T-cell (primary cell): ENCODE measurements around the gene GRM5. TPM values are rescaled to one million over a fixed set of nuclear protein-coding genes. Genes with fewer than 3 reads are reported as not detected.

Source experiments
- ATAC-seq, 4 experiments: fragments of 200-7000 bp in 3 of 4; fragments of 150-1000 bp in 1 of 4; cut with Tn5 transposase; replicated peaks in 1 of 4; 1 replicate in 3 of 4; 2 replicates in 1 of 4; pipeline ENCODE4 v1.10.0; 2021; ENCODE audit warnings: moderate library complexity in 3 of 4, mild to moderate bottlenecking in 2 of 4, moderate number of reproducible peaks in 1 of 4
- CTCF ChIA-PET, 2 donors: fragments of 300-600 bp; sonication (Branson Sonifier 250); formaldehyde crosslinking; loops; one replicate each; lab custom pipeline; 2022; ENCODE audit warnings: antibody characterized with exemption in 2 of 2; lab: Charles Lee
- POLR2A ChIA-PET, 2 donors: fragments of 300-600 bp; sonication (Branson Sonifier 250); formaldehyde crosslinking; loops; one replicate each; lab custom pipeline; 2022; ENCODE audit warnings: antibody characterized with exemption in 2 of 2; lab: Charles Lee
- DNase-seq, 35 experiments: peaks; one replicate each; pipeline versions ENCODE4 v3.0.0 to v3.0.0-alpha.2; 2013 to 2023
- H3K27ac ChIP-seq: one replicate; pipeline ENCODE4 v1.5.1; 2013; ENCODE audit warnings: low read length
- H3K27me3 ChIP-seq, 2 experiments: replicated peaks in 1 of 2; 1 replicate in 1 of 2; 2 replicates in 1 of 2; pipeline versions ENCODE4 v1.6.1 to v1.7.0; 2013; ENCODE audit warnings: low read length in 1 of 2, mixed read lengths in 1 of 2; ENCODE audit not compliant: control insufficient read depth in 2 of 2, insufficient read depth in 2 of 2; ENCODE audit errors: extremely low read depth in 1 of 2
- H3K36me3 ChIP-seq, 2 donors: 1 replicate in 1 of 2; 2 replicates in 1 of 2; pipeline versions ENCODE4 v1.6.1 to v1.7.0; 2013; ENCODE audit warnings: low read length in 1 of 2; ENCODE audit not compliant: control insufficient read depth in 2 of 2, insufficient read depth in 1 of 2; ENCODE audit errors: extremely low read depth in 1 of 2
- H3K4me1 ChIP-seq, 2 experiments: 1 replicate in 1 of 2; 2 replicates in 1 of 2; pipeline versions ENCODE4 v1.6.1 to v1.7.0; 2013; ENCODE audit warnings: low read length in 2 of 2, mixed read lengths in 1 of 2; ENCODE audit not compliant: insufficient read depth in 2 of 2, control insufficient read depth in 1 of 2; ENCODE audit errors: extremely low read depth in 1 of 2
- H3K4me3 ChIP-seq, 2 donors: 1 replicate in 1 of 2; 2 replicates in 1 of 2; pipeline versions ENCODE4 v1.5.1 to v1.7.0; 2013; ENCODE audit warnings: mild to moderate bottlenecking in 2 of 2, low read length in 1 of 2, moderate library complexity in 1 of 2; ENCODE audit not compliant: control insufficient read depth in 1 of 2; ENCODE audit errors: extremely low read depth in 1 of 2
- H3K9me3 ChIP-seq: 2 replicates; pipeline ENCODE4 v1.7.0; 2013
- H3K27ac Mint-ChIP-seq, 2 donors: one replicate each; pipeline ENCODE4 v1.8.0; 2020 to 2021; ENCODE audit warnings: mild to moderate bottlenecking in 2 of 2, mixed read lengths in 2 of 2
- H3K27me3 Mint-ChIP-seq, 2 donors: one replicate each; pipeline ENCODE4 v1.8.0; 2021 to 2022; ENCODE audit warnings: mixed read lengths in 2 of 2
- H3K36me3 Mint-ChIP-seq: one replicate; pipeline ENCODE4 v1.8.0; 2021; ENCODE audit warnings: mixed read lengths
- H3K4me1 Mint-ChIP-seq, 3 donors: one replicate each; pipeline ENCODE4 v1.8.0; 2020 to 2022; ENCODE audit warnings: mixed read lengths in 3 of 3, mild to moderate bottlenecking in 1 of 3
- H3K4me3 Mint-ChIP-seq, 3 donors: one replicate each; pipeline ENCODE4 v1.8.0; 2020 to 2022; ENCODE audit warnings: mild to moderate bottlenecking in 3 of 3, mixed read lengths in 3 of 3, moderate library complexity in 3 of 3
- H3K9me3 Mint-ChIP-seq, 3 donors: one replicate each; pipeline ENCODE4 v1.8.0; 2020 to 2022; ENCODE audit warnings: mixed read lengths in 3 of 3
- WGBS: methylation state at CpG from one replicate; pipeline ENCODE4 v1.1.5; 2013; ENCODE audit warnings: missing lambda C conversion rate; ENCODE audit not compliant: insufficient coverage; 5-methylcytosine and 5-hydroxymethylcytosine counted together
- total RNA-seq, 35 experiments: library from RNA in 6 of 35; stranded (reverse) in 6 of 35; fragments of 120-200 nt in 1 of 35; gene quantifications; one replicate each; pipeline versions ENCODE4 v1.2.1 to v1.2.4 and lab custom pipeline; 2013 to 2026

Gene GRM5
- total RNA-seq, 5 donors from 2014 or later (not counting 1 experiment from before 2014, with no cell fraction given) = not detected

DNA sequence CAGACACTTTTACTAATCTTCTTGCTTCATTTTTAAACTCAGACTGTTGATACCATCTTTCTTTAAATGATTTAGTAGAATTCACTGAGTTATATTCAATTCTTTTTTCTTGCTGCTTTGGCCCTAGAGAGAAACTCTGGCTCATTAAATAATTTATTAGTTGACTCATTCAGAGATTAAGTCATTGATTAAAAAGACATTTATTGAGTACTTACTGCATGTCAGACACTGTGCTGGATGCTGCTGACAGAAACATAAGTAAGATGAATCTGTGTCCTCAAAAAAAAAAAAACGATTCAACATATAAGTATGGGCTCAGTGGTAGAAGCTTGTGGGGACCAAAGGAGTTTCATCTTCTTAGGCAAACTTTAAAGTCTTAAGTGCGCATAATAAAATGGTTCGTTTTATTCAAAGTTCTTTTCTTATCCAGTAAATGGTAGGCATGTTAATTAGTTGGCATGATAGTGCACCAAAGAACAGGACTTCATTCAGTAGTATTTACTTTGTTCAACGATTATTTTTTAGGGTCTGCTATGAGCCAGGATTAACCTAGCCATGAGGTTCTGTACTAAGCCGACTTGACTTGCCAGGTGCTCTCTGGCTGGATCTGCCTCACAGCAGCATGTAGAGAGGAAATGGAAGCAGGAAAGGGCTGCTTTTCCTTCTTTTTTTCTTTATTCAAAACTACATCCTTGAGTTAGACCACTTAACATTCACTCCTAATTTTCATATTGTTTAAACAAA lies 447.3 kb downstream of the GRM5 start:
- Histone ChIP-seq H3K9me3 (no peaks in the 10 kb centered on the region), H3K36me3 (no peaks in the 10 kb centered on the region), H3K27me3 (peaks cover 0 to 2% of the 10 kb centered on the region in 2 experiments), H3K27ac (no peak overlapping the region), H3K4me1 (no peaks in the 10 kb centered on the region), H3K4me3 (no peak overlapping the region)
- H3K27ac Mint-ChIP-seq = no peak overlapping the region
- ATAC-seq (no peak), DNase-seq (no peak)
- H3K36me3 Mint-ChIP-seq = no peaks in the 10 kb centered on the region
- no peak overlapping the region for H3K4me3 Mint-ChIP-seq
- ChIA-PET CTCF (interaction anchor here in 1 of 2 donors (0.6 to 0.7 kb wide), 2 partner anchors 10 to 45 kb away, joined by 3 read pairs; no protein-coding TSS in a partner anchor), POLR2A (no interaction called here)
- H3K27me3 Mint-ChIP-seq = peaks cover 0 to 12% of the 10 kb centered on the region in 2 donors
- H3K4me1 Mint-ChIP-seq = no peaks in the 10 kb centered on the region
- WGBS = 25% methylated on average over 2 of the region's 5 CpGs
- no peaks in the 10 kb centered on the region for H3K9me3 Mint-ChIP-seq

DNA sequence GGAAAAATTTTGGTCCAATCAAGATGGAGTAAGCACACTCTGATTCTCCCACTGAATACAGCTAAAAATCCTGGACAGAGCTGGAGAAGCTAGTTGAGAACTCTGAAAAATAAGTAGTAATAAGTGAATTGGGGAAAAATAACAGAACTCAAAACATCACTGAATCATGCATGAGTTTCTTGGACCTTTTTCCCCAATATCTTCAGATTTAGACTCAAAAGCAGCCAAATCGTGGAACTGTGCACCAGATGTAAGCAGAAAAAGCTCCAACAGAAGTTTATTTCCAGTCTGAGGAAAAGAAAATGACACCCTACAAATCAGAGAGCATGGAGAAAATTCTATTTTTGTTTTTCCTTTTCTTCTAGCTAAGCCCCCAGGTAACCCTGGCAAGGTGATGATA lies 448.6 kb downstream of the GRM5 start:
- ChIA-PET POLR2A (no interaction called here), CTCF (no interaction called here)
- Mint-ChIP-seq H3K36me3 (no peaks in the 10 kb centered on the region), H3K27ac (no peak overlapping the region), H3K9me3 (peaks cover 0 to 3% (median 3%) of the 10 kb centered on the region in 3 donors), H3K4me1 (no peaks in the 10 kb centered on the region), H3K27me3 (peaks cover 0 to 12% of the 10 kb centered on the region in 2 donors), H3K4me3 (no peak overlapping the region)
- 40% methylated on average over 1 of the region's 1 CpG for WGBS
- Histone ChIP-seq H3K36me3 (no peaks in the 10 kb centered on the region), H3K9me3 (peaks cover 2% of the 10 kb centered on the region), H3K4me1 (no peaks in the 10 kb centered on the region), H3K27me3 (peaks cover 0 to 2% of the 10 kb centered on the region in 2 experiments), H3K4me3 (no peak overlapping the region), H3K27ac (no peak overlapping the region)
- ATAC-seq (no peak), DNase-seq (no peak)

GRCh38 chr11:88604260-88604659 lies 461.5 kb downstream of the GRM5 start:
- Mint-ChIP-seq H3K27ac (no peak overlapping the region), H3K27me3 (no peaks in the 10 kb centered on the region), H3K36me3 (no peaks in the 10 kb centered on the region), H3K4me1 (no peaks in the 10 kb centered on the region), H3K4me3 (no peak overlapping the region), H3K9me3 (peaks cover 0 to 10% (median 5%) of the 10 kb centered on the region in 3 donors)
- ChIA-PET POLR2A (no interaction called here), CTCF (interaction anchor here in 1 of 2 donors (1.2 kb wide), 1 partner anchor 10 kb away, joined by 3 read pairs; no protein-coding TSS in a partner anchor)
- H3K4me3 ChIP-seq = no peak overlapping the region
- H3K27ac ChIP-seq = no peak overlapping the region
- peaks cover 0 to 2% of the 10 kb centered on the region in 2 experiments for H3K4me1 ChIP-seq
- no peaks in the 10 kb centered on the region for H3K27me3 ChIP-seq
- no peaks in the 10 kb centered on the region for H3K9me3 ChIP-seq
- ATAC-seq (no peak), DNase-seq (no peak)
- H3K36me3 ChIP-seq = no peaks in the 10 kb centered on the region
- WGBS = no CpG with 5 or more reads among the region's 2 CpGs

DNA sequence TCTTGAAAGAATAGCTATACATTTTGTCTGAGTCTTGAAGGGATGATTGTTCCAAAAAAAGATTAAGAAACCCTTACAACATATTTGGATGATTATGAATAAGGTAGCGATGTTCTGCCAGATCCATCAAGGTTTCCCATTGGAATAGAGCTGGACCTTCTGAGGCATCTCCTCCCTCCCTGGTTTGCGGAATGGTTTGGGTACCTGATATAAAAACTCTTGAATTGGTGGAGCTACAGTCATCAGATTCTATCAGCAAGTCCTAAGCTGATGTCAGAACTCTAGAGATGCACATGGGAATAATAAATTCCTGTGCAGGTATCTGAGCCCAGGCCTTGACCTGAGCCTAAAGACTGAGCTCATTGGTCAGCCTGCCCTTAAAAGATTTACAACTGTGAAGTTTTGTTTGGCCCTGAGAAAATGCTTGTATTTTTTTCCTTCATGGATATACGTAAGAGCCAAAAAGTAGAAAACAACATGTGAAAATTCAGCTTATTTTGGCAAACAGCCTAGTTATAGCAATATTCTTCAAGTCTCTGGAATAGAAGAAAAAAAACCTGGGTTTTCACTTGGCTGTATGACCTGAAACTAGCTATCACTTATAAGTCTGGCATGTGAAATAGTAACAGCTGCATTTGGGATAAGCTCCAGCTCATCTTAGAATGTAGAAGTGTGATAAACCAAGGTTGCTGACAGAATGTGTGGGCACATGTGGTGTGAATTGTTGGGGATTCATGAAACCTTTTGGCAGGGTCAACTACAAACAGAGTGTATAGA lies 462.5 kb downstream of the GRM5 start:
- CTCF ChIA-PET = interaction anchor here (0.6 to 1.2 kb wide), 2 partner anchors 11 to 19 kb away, joined by 3 read pairs; no protein-coding TSS in a partner anchor

GRCh38 chr11:88597387-88597786 lies 468.4 kb downstream of the GRM5 start:
- H3K27ac Mint-ChIP-seq = peak overlapping the region in 1 of 2 donors; percentile 60
- peaks cover 10 to 15% (median 15%) of the 10 kb centered on the region in 3 donors for H3K4me1 Mint-ChIP-seq
- no peak overlapping the region for H3K27ac ChIP-seq
- no peak overlapping the region for H3K4me3 Mint-ChIP-seq
- H3K4me1 ChIP-seq = peaks cover 0 to 3% of the 10 kb centered on the region in 2 experiments
- no peaks in the 10 kb centered on the region for H3K36me3 Mint-ChIP-seq
- H3K36me3 ChIP-seq = no peaks in the 10 kb centered on the region
- H3K27me3 Mint-ChIP-seq = no peaks in the 10 kb centered on the region
- H3K9me3 ChIP-seq = no peaks in the 10 kb centered on the region
- POLR2A ChIA-PET = interaction anchor here in 1 of 2 donors (0.6 to 0.8 kb wide), 2 partner anchors 9 to 1563 kb away, joined by 3 to 9 read pairs; no protein-coding TSS in a partner anchor
- no peak overlapping the region for H3K4me3 ChIP-seq
- H3K27me3 ChIP-seq = no peaks in the 10 kb centered on the region
- DNase-seq (no peak), ATAC-seq (no peak)
- CTCF ChIA-PET = interaction anchor here in 1 of 2 donors (1.0 kb wide), 1 partner anchor 46 kb away, joined by 4 read pairs; no protein-coding TSS in a partner anchor
- WGBS = no CpG with 5 or more reads among the region's 2 CpGs
- H3K9me3 Mint-ChIP-seq = no peaks in the 10 kb centered on the region

More for the DNA sequence above, 462.5 kb downstream of the GRM5 start:
- Mint-ChIP-seq H3K27ac (no peak overlapping the region), H3K9me3 (peaks cover 0 to 4% (median 0%) of the 10 kb centered on the region in 3 donors), H3K36me3 (no peaks in the 10 kb centered on the region), H3K4me1 (peaks cover 2 to 4% (median 3%) of the 10 kb centered on the region in 3 donors), H3K4me3 (no peak overlapping the region), H3K27me3 (no peaks in the 10 kb centered on the region)
- no peak for DNase-seq
- no peak for ATAC-seq
- Histone ChIP-seq H3K9me3 (no peaks in the 10 kb centered on the region), H3K27ac (no peak overlapping the region), H3K4me1 (peaks cover 0 to 2% of the 10 kb centered on the region in 2 experiments), H3K36me3 (no peaks in the 10 kb centered on the region), H3K4me3 (no peak overlapping the region), H3K27me3 (no peaks in the 10 kb centered on the region)
- no CpG with 5 or more reads among the region's 3 CpGs for WGBS
- POLR2A ChIA-PET = no interaction called here

- Histone ChIP-seq H3K4me1 (peaks cover 0 to 3% of the 10 kb centered on the region in 2 experiments), H3K4me3 (no peak overlapping the region), H3K27me3 (no peaks in the 10 kb centered on the region), H3K36me3 (no peaks in the 10 kb centered on the region), H3K27ac (no peak overlapping the region), H3K9me3 (no peaks in the 10 kb centered on the region)
- Mint-ChIP-seq H3K9me3 (no peaks in the 10 kb centered on the region), H3K36me3 (no peaks in the 10 kb centered on the region), H3K27ac (no peak overlapping the region), H3K27me3 (no peaks in the 10 kb centered on the region), H3K4me1 (peaks cover 10 to 15% (median 15%) of the 10 kb centered on the region in 3 donors), H3K4me3 (no peak overlapping the region)
- no peak for ATAC-seq
- ChIA-PET CTCF (no interaction called here), POLR2A (no interaction called here)
- DNase-seq = no peak
- no CpG with 5 or more reads among the region's 2 CpGs for WGBS
Observed at GRCh38 chr11:88596786-88597185, 469.0 kb downstream of the GRM5 start.
